Measurements from ENCODE around the gene PET100. TPM values are rescaled to one million over a fixed set of nuclear protein-coding genes. Genes with fewer than 3 reads are reported as not detected.

Gene PET100
- total RNA-seq, 6 experiments from 2014 or later = 82.1 to 138 (median 110) TPM

DNA sequence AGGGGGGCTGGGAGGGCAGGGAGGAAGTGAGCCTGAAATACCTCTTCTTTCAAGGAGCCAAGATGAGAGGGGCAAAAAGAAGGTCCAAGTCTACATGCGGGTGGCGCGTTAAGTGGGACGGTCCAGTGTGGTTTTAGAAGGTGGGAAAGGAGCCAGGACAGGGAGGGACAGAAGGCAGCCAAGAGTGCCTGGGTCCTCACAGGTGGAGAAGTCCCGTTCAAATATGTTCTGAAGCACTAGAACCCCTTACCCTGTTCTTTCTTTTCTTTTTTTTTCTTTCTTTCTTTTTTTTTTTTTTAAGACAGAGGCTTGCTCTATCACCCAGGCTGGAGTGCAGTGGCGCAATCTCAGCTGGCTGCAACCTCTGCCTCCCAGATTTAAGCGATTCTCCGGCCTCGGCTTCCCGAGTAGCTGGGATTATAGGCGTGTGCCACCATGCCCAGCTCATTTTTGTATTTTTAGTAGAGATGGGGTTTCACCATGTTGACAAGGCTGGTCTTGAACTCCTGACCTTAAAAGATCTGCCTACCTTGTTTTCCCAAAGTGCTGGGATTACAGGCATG lies 26.6 kb upstream of the PET100 start:
- Mint-ChIP-seq H3K4me3 (no peak overlapping the region), H3K27me3 (ENCODE audit: insufficient read depth) (peaks cover 10% of the 10 kb centered on the region), H3K27ac (no peak overlapping the region), H3K4me1 (ENCODE audit: low read depth) (no peaks in the 10 kb centered on the region), H3K9me3 (peaks cover 4% of the 10 kb centered on the region; the same call in 1 of the 2 replicates), H3K36me3 (ENCODE audit: low read depth) (no peaks in the 10 kb centered on the region)
- TF ChIP-seq, protein P1, sequence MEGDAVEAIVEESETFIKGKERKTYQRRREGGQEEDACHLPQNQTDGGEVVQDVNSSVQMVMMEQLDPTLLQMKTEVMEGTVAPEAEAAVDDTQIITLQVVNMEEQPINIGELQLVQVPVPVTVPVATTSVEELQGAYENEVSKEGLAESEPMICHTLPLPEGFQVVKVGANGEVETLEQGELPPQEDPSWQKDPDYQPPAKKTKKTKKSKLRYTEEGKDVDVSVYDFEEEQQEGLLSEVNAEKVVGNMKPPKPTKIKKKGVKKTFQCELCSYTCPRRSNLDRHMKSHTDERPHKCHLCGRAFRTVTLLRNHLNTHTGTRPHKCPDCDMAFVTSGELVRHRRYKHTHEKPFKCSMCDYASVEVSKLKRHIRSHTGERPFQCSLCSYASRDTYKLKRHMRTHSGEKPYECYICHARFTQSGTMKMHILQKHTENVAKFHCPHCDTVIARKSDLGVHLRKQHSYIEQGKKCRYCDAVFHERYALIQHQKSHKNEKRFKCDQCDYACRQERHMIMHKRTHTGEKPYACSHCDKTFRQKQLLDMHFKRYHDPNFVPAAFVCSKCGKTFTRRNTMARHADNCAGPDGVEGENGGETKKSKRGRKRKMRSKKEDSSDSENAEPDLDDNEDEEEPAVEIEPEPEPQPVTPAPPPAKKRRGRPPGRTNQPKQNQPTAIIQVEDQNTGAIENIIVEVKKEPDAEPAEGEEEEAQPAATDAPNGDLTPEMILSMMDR (IDR thresholded peaks at IDR 0.05) = no peak
- no peak for DNase-seq

DNA sequence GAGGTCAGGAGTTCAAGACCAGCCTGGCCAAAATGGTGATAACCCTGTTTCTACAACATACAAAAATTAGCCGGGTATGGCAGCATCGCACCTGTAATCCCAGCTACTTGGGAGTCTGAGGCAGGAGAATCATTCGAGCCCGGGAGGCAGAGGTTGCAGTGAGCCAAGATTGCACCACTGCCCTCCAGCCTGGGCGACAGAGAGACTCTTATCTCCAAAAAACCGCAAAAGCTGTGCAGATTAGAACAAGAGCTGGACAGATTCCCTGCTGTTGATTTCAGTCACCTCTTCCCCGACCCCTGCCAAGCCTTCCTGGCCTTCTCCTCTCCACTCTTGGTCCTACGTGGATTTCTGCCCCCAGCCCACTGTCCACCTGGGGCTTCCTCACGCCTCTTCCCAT lies 25.7 kb upstream of the PET100 start:
- TF ChIP-seq, protein P1 (IDR thresholded peaks at IDR 0.05) = no peak
- no peak overlapping the region for H3K27ac Mint-ChIP-seq
- no peaks in the 10 kb centered on the region for H3K36me3 Mint-ChIP-seq (ENCODE audit: low read depth)
- H3K9me3 Mint-ChIP-seq = peaks cover 4% of the 10 kb centered on the region; the same call in 1 of the 2 replicates
- H3K4me3 Mint-ChIP-seq = no peak overlapping the region
- DNase-seq = no peak
- peaks cover 12% of the 10 kb centered on the region for H3K27me3 Mint-ChIP-seq (ENCODE audit: insufficient read depth)
- H3K4me1 Mint-ChIP-seq (ENCODE audit: low read depth) = no peaks in the 10 kb centered on the region

DNA sequence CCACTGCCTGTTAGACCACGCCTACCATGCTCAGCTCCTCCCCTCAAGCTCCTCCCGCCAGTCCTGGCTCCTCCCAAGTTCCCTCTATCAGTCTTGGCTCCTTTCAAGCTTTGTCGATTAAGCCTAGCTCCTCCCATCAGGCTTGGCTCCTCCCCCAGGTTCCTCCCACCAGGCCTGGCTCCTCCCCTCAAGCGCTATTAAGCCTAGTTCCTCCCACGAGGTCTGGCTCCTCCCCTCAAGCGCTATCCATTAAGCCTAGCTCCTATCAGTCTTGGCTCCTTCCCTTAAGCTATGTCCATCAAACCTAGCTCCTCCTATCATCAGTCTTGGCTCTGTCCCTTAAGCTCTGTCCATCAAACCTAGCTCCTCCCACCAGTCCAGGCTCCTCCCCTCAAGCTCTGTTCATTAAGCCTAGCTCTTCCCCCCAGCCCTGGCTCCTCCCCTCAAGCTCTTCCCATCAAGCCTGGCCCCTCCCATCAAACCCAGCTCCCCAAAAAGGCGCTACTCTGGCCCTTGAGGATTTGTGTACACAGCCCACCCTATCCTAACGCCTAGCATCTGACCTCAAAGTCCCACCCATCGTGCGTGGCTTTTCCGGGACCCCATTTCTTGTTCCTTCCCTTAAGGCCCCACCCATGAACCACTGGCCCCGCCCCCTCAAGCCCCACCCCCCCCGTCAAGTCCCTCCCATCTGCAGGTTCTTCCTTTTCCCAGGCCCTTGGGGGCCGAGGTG lies 23.9 kb upstream of the PET100 start:
- TF ChIP-seq, protein P1 (IDR thresholded peaks at IDR 0.05) = no peak
- no peak overlapping the region for H3K27ac Mint-ChIP-seq
- H3K9me3 Mint-ChIP-seq = peaks cover 4% of the 10 kb centered on the region; the same call in 1 of the 2 replicates
- DNase-seq = no peak
- H3K36me3 Mint-ChIP-seq (ENCODE audit: low read depth) = no peaks in the 10 kb centered on the region
- H3K4me1 Mint-ChIP-seq (ENCODE audit: low read depth) = no peaks in the 10 kb centered on the region
- H3K4me3 Mint-ChIP-seq = no peak overlapping the region
- peaks cover 11% of the 10 kb centered on the region for H3K27me3 Mint-ChIP-seq (ENCODE audit: insufficient read depth)

DNA sequence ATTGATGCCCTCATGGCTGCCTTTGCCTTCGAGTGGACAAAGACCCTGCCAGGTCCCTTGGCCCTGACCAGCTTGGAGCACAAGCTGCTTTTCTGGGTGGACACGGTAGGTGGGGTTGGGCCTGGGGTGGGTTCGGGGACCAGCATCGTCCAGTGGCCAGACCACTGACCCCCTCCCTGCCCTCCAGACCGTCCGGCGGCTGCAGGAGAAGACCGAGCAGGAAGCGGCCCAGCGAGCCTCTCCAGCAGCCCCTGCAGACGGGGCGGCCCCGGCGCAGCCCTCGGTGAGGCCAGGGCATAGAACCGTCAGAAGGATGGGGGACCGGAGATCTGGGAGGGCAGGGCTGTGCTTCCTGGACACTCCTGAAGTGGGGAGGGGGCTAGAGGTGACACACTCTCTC lies 23.3 kb upstream of the PET100 start:
- Mint-ChIP-seq H3K27me3 (ENCODE audit: insufficient read depth) (peaks cover 11% of the 10 kb centered on the region), H3K36me3 (ENCODE audit: low read depth) (no peaks in the 10 kb centered on the region), H3K4me1 (ENCODE audit: low read depth) (no peaks in the 10 kb centered on the region), H3K9me3 (peaks cover 4% of the 10 kb centered on the region; the same call in 1 of the 2 replicates), H3K4me3 (no peak overlapping the region), H3K27ac (no peak overlapping the region)
- no peak for DNase-seq
- TF ChIP-seq, protein P1 (IDR thresholded peaks at IDR 0.05) = no peak

DNA sequence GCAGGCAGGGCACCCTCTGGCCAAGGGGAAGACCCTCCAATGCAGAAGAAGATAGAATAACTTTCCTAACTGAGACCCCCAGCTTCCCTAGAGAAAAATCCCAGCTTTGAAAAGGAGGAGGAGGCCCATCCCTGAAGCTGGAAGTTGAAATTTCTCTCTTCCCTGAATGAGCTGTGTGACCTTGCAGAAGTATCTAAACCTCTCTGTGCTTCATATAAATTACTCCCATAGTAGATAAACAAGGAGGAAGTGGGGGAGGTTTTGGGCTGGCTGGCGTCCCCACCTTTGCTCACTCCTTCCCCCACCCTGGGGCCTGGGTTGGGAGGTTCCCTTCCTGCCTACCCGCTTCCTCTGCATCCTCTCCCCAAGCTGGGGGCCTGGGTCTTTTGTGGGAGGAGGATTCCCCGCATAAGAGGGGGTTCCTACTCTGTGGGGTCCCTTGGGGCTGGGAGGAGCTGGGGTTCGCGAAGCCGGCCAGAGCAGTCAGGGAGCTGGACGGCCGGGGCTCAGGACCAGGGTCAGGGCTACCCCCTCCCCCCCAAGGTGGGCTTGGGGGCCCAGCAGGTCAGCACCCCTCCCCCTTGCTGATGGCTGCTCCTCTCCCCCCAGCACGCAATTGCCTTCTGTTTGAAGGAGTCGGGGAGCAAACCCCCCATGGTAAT lies 22.2 kb upstream of the PET100 start:
- Mint-ChIP-seq H3K9me3 (peaks cover 4% of the 10 kb centered on the region; the same call in 1 of the 2 replicates), H3K27me3 (ENCODE audit: insufficient read depth) (peaks cover 11% of the 10 kb centered on the region), H3K4me3 (no peak overlapping the region), H3K36me3 (ENCODE audit: low read depth) (no peaks in the 10 kb centered on the region), H3K4me1 (ENCODE audit: low read depth) (no peaks in the 10 kb centered on the region), H3K27ac (no peak overlapping the region)
- no peak for DNase-seq
- TF ChIP-seq, protein P1 (IDR thresholded peaks at IDR 0.05) = no peak
